GM19468 (cell line): ENCODE data around the gene SPTBN5.

Experiments
- ATAC-seq: cut with Tn5 transposase; IDR thresholded peaks from one replicate; pipeline ENCODE4 v1.9.1; 2021; ENCODE audit warnings: mild to moderate bottlenecking, moderate library complexity, moderate number of reproducible peaks; ENCODE audit not compliant: unreplicated experiment; ENCODE audit errors: extremely low read depth

SPTBN5 gene

GRCh38 chr15:41870689-41871081, 23.2 kb downstream of the SPTBN5 start:
- no peak for ATAC-seq

- no peak for ATAC-seq
Observed at GRCh38 chr15:41869770-41870688, 23.8 kb downstream of the SPTBN5 start.

GRCh38 chr15:41868321-41868720, 25.5 kb downstream of the SPTBN5 start:
- no peak for ATAC-seq

- no peak for ATAC-seq
Observed at GRCh38 chr15:41866872-41867579, 26.8 kb downstream of the SPTBN5 start.

GRCh38 chr15:41866263-41866703, 27.6 kb downstream of the SPTBN5 start:
- no peak for ATAC-seq

GRCh38 chr15:41865490-41866055, 28.3 kb downstream of the SPTBN5 start:
- ATAC-seq: no peak

- no peak for ATAC-seq
Observed at GRCh38 chr15:41862515-41863116, 31.2 kb downstream of the SPTBN5 start.

GRCh38 chr15:41861736-41862356, 32.0 kb downstream of the SPTBN5 start:
- no peak for ATAC-seq

- no peak for ATAC-seq
Observed at GRCh38 chr15:41860049-41860828, 33.6 kb downstream of the SPTBN5 start.

GRCh38 chr15:41858756-41859155, 35.1 kb downstream of the SPTBN5 start:
- no peak for ATAC-seq

GRCh38 chr15:41857316-41857715, 36.5 kb downstream of the SPTBN5 start:
- no peak for ATAC-seq

GRCh38 chr15:41856716-41857115, 37.1 kb downstream of the SPTBN5 start:
- no peak for ATAC-seq

- no peak for ATAC-seq
Observed at GRCh38 chr15:41856262-41856661, 37.6 kb downstream of the SPTBN5 start.

GRCh38 chr15:41855261-41855961, 38.4 kb downstream of the SPTBN5 start:
- no peak for ATAC-seq

- ATAC-seq: no peak
Observed at GRCh38 chr15:41854443-41854842, 39.4 kb downstream of the SPTBN5 start.

- no peak for ATAC-seq
Observed at GRCh38 chr15:41853831-41854230, 40.0 kb downstream of the SPTBN5 start.

GRCh38 chr15:41852736-41853590, 40.9 kb downstream of the SPTBN5 start:
- ATAC-seq: no peak
